ENCODE measurements around the gene RETREG2. TPM values are rescaled to one million over a fixed set of nuclear protein-coding genes. Genes with fewer than 3 reads are reported as not detected.

Gene RETREG2
- polyA plus RNA-seq, 4 donors = 36.2 to 101 (median 54.5) TPM

- 0 to 1% (median 0%) methylated on average over 65 to 80 of the region's 80 CpGs for WGBS, 3 donors
- no peaks in the 10 kb centered on the region for H3K9me3 ChIP-seq (ENCODE audit: control insufficient read depth in 2 of 2, insufficient read depth in 1 of 2, low read depth in 1 of 2, low read length in 1 of 2)
- DNase-seq = peak; percentile 99 to 100
- H3K36me3 ChIP-seq (ENCODE audit: control insufficient read depth in 3 of 3, insufficient read depth in 2 of 3, low read depth in 1 of 3, low read length in 3 of 3) = peaks cover 15 to 55% (median 26%) of the 10 kb centered on the region in 3 donors
- no peaks in the 10 kb centered on the region for H3K27me3 ChIP-seq (ENCODE audit: control insufficient read depth in 3 of 3, insufficient read depth in 3 of 3, low read length in 3 of 3)
- H3K4me1 ChIP-seq (ENCODE audit: control insufficient read depth in 3 of 3, insufficient read depth in 2 of 3, low read depth in 1 of 3, low read length in 2 of 3) = peaks cover 5 to 13% (median 10%) of the 10 kb centered on the region in 3 donors
- H3K4me3 ChIP-seq (ENCODE audit: low read depth in 1 of 3, low read length in 3 of 3) = peak within 1 kb of the TSS; percentile 63 to 85 (median 84)
- peak within 1 kb of the TSS; percentile 87 to 98 (median 95) for H3K27ac ChIP-seq (ENCODE audit: low read depth in 1 of 3, low read length in 2 of 3)
- FAIRE-seq = peak; percentile 26
Measured at GRCh38 chr2:219229305-219230058, 51.4 kb downstream of the RETREG2 start, which contains the start of the genes ANKZF1 and ATG9A. ANKZF1 (plus strand) TSS chr2:219229806; CDS start chr2:219230258, 452 bp downstream. ATG9A (minus strand) TSS chr2:219229636; CDS start chr2:219228024, 1,612 bp downstream.

DNA sequence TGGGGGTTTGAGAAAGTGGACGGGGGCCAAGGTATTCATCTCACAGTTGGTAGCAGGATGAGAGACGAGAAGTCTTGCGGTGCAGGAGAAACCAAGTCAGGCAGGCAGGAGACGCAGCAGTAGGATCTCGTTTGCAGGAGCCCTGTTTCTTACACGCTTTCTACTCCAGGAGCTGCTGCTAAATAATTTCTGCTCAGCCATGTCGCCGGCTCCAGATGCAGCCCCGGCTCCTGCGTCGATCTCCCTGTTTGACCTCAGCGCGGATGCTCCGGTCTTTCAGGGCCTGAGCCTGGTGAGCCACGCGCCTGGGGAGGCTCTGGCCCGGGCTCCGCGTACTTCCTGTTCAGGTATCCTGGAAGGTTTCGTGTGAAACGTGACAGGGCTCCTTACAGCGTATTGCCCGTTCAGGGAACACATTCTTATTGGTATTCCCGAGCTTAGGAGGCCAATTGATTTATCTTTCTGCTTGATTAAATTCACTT lies 52.0 kb downstream of the RETREG2 start:
- no peaks in the 10 kb centered on the region for H3K27me3 ChIP-seq (ENCODE audit: control insufficient read depth in 3 of 3, insufficient read depth in 3 of 3, low read length in 3 of 3)
- peaks cover 5 to 13% (median 10%) of the 10 kb centered on the region in 3 donors for H3K4me1 ChIP-seq (ENCODE audit: control insufficient read depth in 3 of 3, insufficient read depth in 2 of 3, low read depth in 1 of 3, low read length in 2 of 3)
- peak overlapping the region; percentile 85 to 98 (median 87) for H3K27ac ChIP-seq (ENCODE audit: low read depth in 1 of 3, low read length in 2 of 3)
- 0 to 1% (median 0%) methylated on average over 24 of the region's 24 CpGs for WGBS, 3 donors
- H3K9me3 ChIP-seq (ENCODE audit: control insufficient read depth in 2 of 2, insufficient read depth in 1 of 2, low read depth in 1 of 2, low read length in 1 of 2) = no peaks in the 10 kb centered on the region
- FAIRE-seq (no peak), DNase-seq (peak; percentile 72 to 87)
- H3K4me3 ChIP-seq (ENCODE audit: low read depth in 1 of 3, low read length in 3 of 3) = peak overlapping the region; percentile 38 to 85 (median 72)
- H3K36me3 ChIP-seq (ENCODE audit: control insufficient read depth in 3 of 3, insufficient read depth in 2 of 3, low read depth in 1 of 3, low read length in 3 of 3) = peaks cover 14 to 55% (median 27%) of the 10 kb centered on the region in 3 donors

- no peak for FAIRE-seq
- no peak overlapping the region for H3K4me3 ChIP-seq (ENCODE audit: low read depth in 1 of 3, low read length in 3 of 3)
- DNase-seq = no peak
- WGBS, 3 donors = 74 to 94% (median 92%) methylated on average over 3 of the region's 3 CpGs
- H3K4me1 ChIP-seq (ENCODE audit: control insufficient read depth in 3 of 3, insufficient read depth in 2 of 3, low read depth in 1 of 3, low read length in 2 of 3) = no peaks in the 10 kb centered on the region
- no peak overlapping the region for H3K27ac ChIP-seq (ENCODE audit: low read depth in 1 of 3, low read length in 2 of 3)
- no peaks in the 10 kb centered on the region for H3K9me3 ChIP-seq (ENCODE audit: control insufficient read depth in 2 of 2, insufficient read depth in 1 of 2, low read depth in 1 of 2, low read length in 1 of 2)
- no peaks in the 10 kb centered on the region for H3K27me3 ChIP-seq (ENCODE audit: control insufficient read depth in 3 of 3, insufficient read depth in 3 of 3, low read length in 3 of 3)
- peaks cover 12 to 58% (median 28%) of the 10 kb centered on the region in 3 donors for H3K36me3 ChIP-seq (ENCODE audit: control insufficient read depth in 3 of 3, insufficient read depth in 2 of 3, low read depth in 1 of 3, low read length in 3 of 3)
Measured at GRCh38 chr2:219234331-219234730, 56.3 kb downstream of the RETREG2 start.

Other genes starting within 250 kb of the RETREG2 start
- 1 to 10 TPM in 2 of 4 donors, under 1 TPM in 1, not detected in 1; 0.22 to 1.5 (median 1.4) TPM for gene CDK5R2, start 218.6 kb upstream of the RETREG2 start, polyA plus RNA-seq
- 10 to 100 TPM in 1 of 4 donors, 1 to 10 TPM in 3; 2.9 to 19.5 (median 4.4) TPM for gene FEV, start 193.1 kb upstream of the RETREG2 start, polyA plus RNA-seq
- 10 to 100 TPM in 1 of 4 donors, 1 to 10 TPM in 3; 1.3 to 37.0 (median 4.6) TPM for gene CRYBA2, start 184.9 kb upstream of the RETREG2 start, polyA plus RNA-seq
- gene CFAP65, start 136.8 kb upstream of the RETREG2 start, polyA plus RNA-seq = 1 to 10 TPM in 2 of 4 donors, under 1 TPM in 1, not detected in 1; 0.06 to 4.3 (median 1.1) TPM
- 10 to 100 TPM; 13.5 to 95.4 (median 29.1) TPM for gene IHH, start 117.4 kb upstream of the RETREG2 start, polyA plus RNA-seq
- 10 to 100 TPM; 19.3 to 47.1 (median 36.6) TPM for gene NHEJ1, start 17.5 kb upstream of the RETREG2 start, polyA plus RNA-seq
- 10 to 100 TPM in 3 of 4 donors, 1 to 10 TPM in 1; 4.3 to 26.6 (median 12.1) TPM for gene SLC23A3, start 8.2 kb upstream of the RETREG2 start, polyA plus RNA-seq
- 10 to 100 TPM; 54.6 to 86.7 (median 72.2) TPM for gene CNPPD1, start 1.4 kb upstream of the RETREG2 start, polyA plus RNA-seq
- 100 to 1,000 TPM in 2 of 4 donors, 10 to 100 TPM in 2; 46.9 to 182 (median 101) TPM for gene ZFAND2B, start 28.5 kb downstream of the RETREG2 start, polyA plus RNA-seq
- 10 to 100 TPM; 37.7 to 49.2 (median 43.0) TPM for gene ABCB6, start 40.7 kb downstream of the RETREG2 start, polyA plus RNA-seq
- gene ATG9A, start 51.4 kb downstream of the RETREG2 start, polyA plus RNA-seq = 10 to 100 TPM in 3 of 4 donors, 1 to 10 TPM in 1; 8.1 to 44.1 (median 23.5) TPM
- gene ANKZF1, start 51.5 kb downstream of the RETREG2 start, polyA plus RNA-seq = 10 to 100 TPM; 20.2 to 62.7 (median 36.7) TPM
- 10 to 100 TPM in 1 of 4 donors, 1 to 10 TPM in 3; 3.1 to 36.1 (median 4.3) TPM for gene GLB1L, start 67.2 kb downstream of the RETREG2 start, polyA plus RNA-seq
- gene STK16, start 67.2 kb downstream of the RETREG2 start, polyA plus RNA-seq = 10 to 100 TPM; 31.1 to 53.4 (median 42.6) TPM
- gene TUBA4B, start 75.0 kb downstream of the RETREG2 start, polyA plus RNA-seq = under 1 TPM in 2 of 4 donors, not detected in 2; 0.06 to 0.67 TPM
- 10 to 100 TPM; 42.1 to 62.0 (median 49.8) TPM for gene TUBA4A, start 75.6 kb downstream of the RETREG2 start, polyA plus RNA-seq
- gene DNAJB2, start 101.1 kb downstream of the RETREG2 start, polyA plus RNA-seq = 10 to 100 TPM; 43.3 to 65.8 (median 57.7) TPM
- gene PTPRN, start 131.1 kb downstream of the RETREG2 start, polyA plus RNA-seq = 1 to 10 TPM in 3 of 4 donors, not detected in 1; 1.6 to 9.4 (median 4.1) TPM
- under 1 TPM in 2 of 4 donors, not detected in 2; 0.16 to 0.28 TPM for gene RESP18, start 154.5 kb downstream of the RETREG2 start, polyA plus RNA-seq
- gene DNPEP, start 209.6 kb downstream of the RETREG2 start, polyA plus RNA-seq = 100 to 1,000 TPM in 3 of 4 donors, 10 to 100 TPM in 1; 98.2 to 200 (median 165) TPM
- gene DES, start 240.1 kb downstream of the RETREG2 start, polyA plus RNA-seq = 100 to 1,000 TPM in 1 of 4 donors, 10 to 100 TPM in 3; 24.6 to 178 (median 67.4) TPM

Data from small intestine (tissue), 7 donors.